Measurements from ENCODE around the gene L3MBTL4.

DNA sequence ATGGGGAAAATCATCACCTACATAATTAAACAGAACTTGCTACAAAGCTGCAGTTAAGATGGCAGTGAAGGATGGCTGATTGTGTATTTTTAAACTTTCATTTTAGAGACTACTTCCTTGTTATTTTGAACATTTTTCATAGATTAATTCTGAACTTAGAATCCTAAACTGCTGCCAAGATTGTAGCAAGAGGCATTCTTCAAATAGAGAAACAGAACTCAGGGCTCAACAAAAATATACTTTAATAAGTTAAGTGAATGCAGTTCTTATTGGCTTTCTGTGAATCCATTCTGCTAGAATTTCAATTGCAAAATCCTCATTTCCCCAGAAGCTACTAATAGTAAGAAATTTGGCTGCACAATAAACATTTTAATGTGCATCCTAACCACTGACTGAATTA, 160.3 kb downstream of the L3MBTL4 start:
- TF ChIP-seq, protein P1, sequence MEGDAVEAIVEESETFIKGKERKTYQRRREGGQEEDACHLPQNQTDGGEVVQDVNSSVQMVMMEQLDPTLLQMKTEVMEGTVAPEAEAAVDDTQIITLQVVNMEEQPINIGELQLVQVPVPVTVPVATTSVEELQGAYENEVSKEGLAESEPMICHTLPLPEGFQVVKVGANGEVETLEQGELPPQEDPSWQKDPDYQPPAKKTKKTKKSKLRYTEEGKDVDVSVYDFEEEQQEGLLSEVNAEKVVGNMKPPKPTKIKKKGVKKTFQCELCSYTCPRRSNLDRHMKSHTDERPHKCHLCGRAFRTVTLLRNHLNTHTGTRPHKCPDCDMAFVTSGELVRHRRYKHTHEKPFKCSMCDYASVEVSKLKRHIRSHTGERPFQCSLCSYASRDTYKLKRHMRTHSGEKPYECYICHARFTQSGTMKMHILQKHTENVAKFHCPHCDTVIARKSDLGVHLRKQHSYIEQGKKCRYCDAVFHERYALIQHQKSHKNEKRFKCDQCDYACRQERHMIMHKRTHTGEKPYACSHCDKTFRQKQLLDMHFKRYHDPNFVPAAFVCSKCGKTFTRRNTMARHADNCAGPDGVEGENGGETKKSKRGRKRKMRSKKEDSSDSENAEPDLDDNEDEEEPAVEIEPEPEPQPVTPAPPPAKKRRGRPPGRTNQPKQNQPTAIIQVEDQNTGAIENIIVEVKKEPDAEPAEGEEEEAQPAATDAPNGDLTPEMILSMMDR (IDR thresholded peaks at IDR 0.05), result no peak
- no peak for TF ChIP-seq EZH2phosphoT487 (IDR thresholded peaks at IDR 0.05)
- no peak for TF ChIP-seq EZH2 (IDR thresholded peaks at IDR 0.05)

Data from neural progenitor cell (in vitro differentiated cells).